Measurements from ENCODE around the gene SLMAP.

DNA sequence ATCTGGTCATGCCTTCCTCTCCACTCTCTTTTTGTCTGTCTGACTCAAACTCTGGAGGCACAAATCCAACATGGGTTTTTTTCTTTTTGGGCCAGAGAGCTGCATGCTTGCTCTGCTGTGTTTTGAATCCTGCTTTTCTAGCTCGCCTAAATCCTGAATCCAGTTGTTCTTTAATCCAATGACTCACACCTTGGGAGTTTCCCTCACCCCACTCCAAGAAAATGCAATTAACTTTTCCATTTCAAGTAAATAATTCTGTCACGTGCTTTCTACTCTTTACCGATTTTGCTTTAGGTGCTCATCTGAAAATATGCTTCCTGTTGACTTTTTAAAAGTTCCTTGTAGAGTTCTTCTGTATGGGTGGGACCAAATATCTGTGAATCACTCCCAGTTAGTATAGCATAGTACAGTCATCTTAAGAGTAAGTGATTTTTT lies 47.6 kb downstream of the SLMAP start:
- TF ChIP-seq PHF21A (CRISPR knock-in tag; IDR thresholded peaks at IDR 0.05) (no peak), FOXK2 (IDR thresholded peaks at IDR 0.05) (no peak), ARNT (IDR thresholded peaks at IDR 0.05) (no peak), KDM5A (IDR thresholded peaks at IDR 0.05; ENCODE audit: borderline replicate concordance, low read length) (no peak), NFRKB (IDR thresholded peaks at IDR 0.05) (no peak)
- TF ChIP-seq, protein P1, sequence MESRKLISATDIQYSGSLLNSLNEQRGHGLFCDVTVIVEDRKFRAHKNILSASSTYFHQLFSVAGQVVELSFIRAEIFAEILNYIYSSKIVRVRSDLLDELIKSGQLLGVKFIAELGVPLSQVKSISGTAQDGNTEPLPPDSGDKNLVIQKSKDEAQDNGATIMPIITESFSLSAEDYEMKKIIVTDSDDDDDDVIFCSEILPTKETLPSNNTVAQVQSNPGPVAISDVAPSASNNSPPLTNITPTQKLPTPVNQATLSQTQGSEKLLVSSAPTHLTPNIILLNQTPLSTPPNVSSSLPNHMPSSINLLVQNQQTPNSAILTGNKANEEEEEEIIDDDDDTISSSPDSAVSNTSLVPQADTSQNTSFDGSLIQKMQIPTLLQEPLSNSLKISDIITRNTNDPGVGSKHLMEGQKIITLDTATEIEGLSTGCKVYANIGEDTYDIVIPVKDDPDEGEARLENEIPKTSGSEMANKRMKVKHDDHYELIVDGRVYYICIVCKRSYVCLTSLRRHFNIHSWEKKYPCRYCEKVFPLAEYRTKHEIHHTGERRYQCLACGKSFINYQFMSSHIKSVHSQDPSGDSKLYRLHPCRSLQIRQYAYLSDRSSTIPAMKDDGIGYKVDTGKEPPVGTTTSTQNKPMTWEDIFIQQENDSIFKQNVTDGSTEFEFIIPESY (CRISPR knock-in tag; IDR thresholded peaks at IDR 0.05) = no peak
- TF ChIP-seq, protein P2, sequence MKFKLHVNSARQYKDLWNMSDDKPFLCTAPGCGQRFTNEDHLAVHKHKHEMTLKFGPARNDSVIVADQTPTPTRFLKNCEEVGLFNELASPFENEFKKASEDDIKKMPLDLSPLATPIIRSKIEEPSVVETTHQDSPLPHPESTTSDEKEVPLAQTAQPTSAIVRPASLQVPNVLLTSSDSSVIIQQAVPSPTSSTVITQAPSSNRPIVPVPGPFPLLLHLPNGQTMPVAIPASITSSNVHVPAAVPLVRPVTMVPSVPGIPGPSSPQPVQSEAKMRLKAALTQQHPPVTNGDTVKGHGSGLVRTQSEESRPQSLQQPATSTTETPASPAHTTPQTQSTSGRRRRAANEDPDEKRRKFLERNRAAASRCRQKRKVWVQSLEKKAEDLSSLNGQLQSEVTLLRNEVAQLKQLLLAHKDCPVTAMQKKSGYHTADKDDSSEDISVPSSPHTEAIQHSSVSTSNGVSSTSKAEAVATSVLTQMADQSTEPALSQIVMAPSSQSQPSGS (CRISPR knock-in tag; IDR thresholded peaks at IDR 0.05) = no peak
